Pancreas (tissue), 10 donors: ENCODE measurements around the gene PSTPIP1. TPM values are rescaled to one million over a fixed set of nuclear protein-coding genes. Genes with fewer than 3 reads are reported as not detected.

Source experiments
- ATAC-seq, 4 donors: fragments of 200-7000 bp; cut with Tn5 transposase; one replicate each; pipeline versions ENCODE4 v1.8.0 to v1.9.1; 2020; ENCODE audit warnings: mild to moderate bottlenecking in 4 of 4, moderate library complexity in 4 of 4
- DNase-seq, 6 donors: peaks; one replicate each; pipeline ENCODE4 v3.0.0-alpha.2; 2020
- FAIRE-seq: peaks from 2 replicates; lab custom pipeline; 2012; peaks lifted over from hg19 to GRCh38; lab: Jason Lieb, UNC
- H3K27ac ChIP-seq, 4 donors: fragments of 200-600 bp; sonication (generic); 1 replicate in 3 of 4; 2 replicates in 1 of 4; pipeline versions ENCODE4 v1.5.0 to v1.8.0; 2020
- H3K27me3 ChIP-seq, 4 donors: fragments of 200-600 bp; one replicate each; pipeline ENCODE4 v1.8.0; 2021
- H3K36me3 ChIP-seq, 3 donors: fragments of 200-600 bp; sonication (generic) in 1 of 3; one replicate each; pipeline versions ENCODE4 v1.5.0 to v1.8.0; 2020 to 2021
- H3K4me1 ChIP-seq, 3 donors: fragments of 200-600 bp; one replicate each; pipeline ENCODE4 v1.8.0; 2021
- H3K4me3 ChIP-seq, 4 donors: fragments of 200-600 bp; sonication (generic) in 2 of 4; one replicate each; pipeline versions ENCODE4 v1.5.0 to v1.8.0; 2020 to 2021
- H3K9me3 ChIP-seq, 4 donors: fragments of 200-600 bp; one replicate each; pipeline ENCODE4 v1.8.0; 2021
- CTCF ChIP-seq, 4 donors: fragments of 200-600 bp; sonication (generic) in 3 of 4; IDR thresholded peaks; one replicate each; pipeline versions ENCODE4 v1.5.0 to v1.8.0; 2021; ENCODE audit warnings: antibody characterized with exemption in 4 of 4
- WGBS, 2 donors: extraction: QIAGEN DNeasy Blood & Tissue Kit; methylation state at CpG; one replicate each; pipeline ENCODE4 v1.1.7; 2013; 5-methylcytosine and 5-hydroxymethylcytosine counted together
- intact Hi-C, 3 donors: fragments of 100-400 bp; cut with DNase I; formaldehyde crosslinking; loops; one replicate each; pipeline versions ENCODE4 v1.11.1 to v1.14.2; 2022
- polyA plus RNA-seq, 2 donors: library from polyadenylated mRNA; stranded (reverse); fragments of 200-250 nt; gene quantifications; one replicate each; pipeline ENCODE4 v1.2.3, GENCODE V29; 2013
- total RNA-seq, 6 donors: library from RNA; stranded (reverse); fragmentation: NEBNext Ultra II Directional in 4 of 6; extraction: Animal tissue kit (Norgen Biotek cat#: 25700) in 4 of 6; gene quantifications; one replicate each; pipeline versions ENCODE4 v1.2.1 to v1.2.4, GENCODE V29; 2021 to 2023
- donor health status: healthy with polysubstance abuse.
- donor health status: DM: no; HTN: no; CAD: no; lungs with moderate emphysema.
- donor health status: DM: no; HTN: no; CAD: no.
- donor health status: control.
- donor health status: control.
- donor health status: Bipolar disorder and iron deficiency.
- donor health status: DM: yes; HTN: yes; CAD: no.
- donor health status: DM: no; HTN: no; CAD: no.
- donor health status: DM: no; HTN: no; CAD: no.
- donor health status: DM: yes; HTN: yes; CAD: no.

The PSTPIP1 gene
- total and polyA plus RNA-seq, 8 donors = 0.83 to 6.2 (median 3.6) TPM; not detected in 1

GRCh38 chr15:77048135-77048876 is 53.4 kb downstream of the PSTPIP1 start:
- no peak for ATAC-seq
- H3K9me3 ChIP-seq = no peaks in the 10 kb centered on the region
- no peak for TF ChIP-seq CTCF (IDR thresholded peaks at IDR 0.05)
- H3K4me3 ChIP-seq = no peak overlapping the region
- H3K36me3 ChIP-seq = peaks cover 0 to 29% (median 4%) of the 10 kb centered on the region in 3 donors
- no peak for FAIRE-seq
- no peaks in the 10 kb centered on the region for H3K4me1 ChIP-seq
- WGBS, 2 donors = 85 to 86% methylated on average over 1 of the region's 1 CpG
- intact Hi-C loops = no loop called here
- no peak for DNase-seq
- no peaks in the 10 kb centered on the region for H3K27me3 ChIP-seq
- no peak overlapping the region for H3K27ac ChIP-seq

GRCh38 chr15:77052556-77052955 is 57.6 kb downstream of the PSTPIP1 start:
- WGBS, 2 donors = 30 to 33% methylated on average over 2 of the region's 2 CpGs
- H3K27me3 ChIP-seq = no peaks in the 10 kb centered on the region
- H3K9me3 ChIP-seq = no peaks in the 10 kb centered on the region
- no peak overlapping the region for H3K27ac ChIP-seq
- no peak for ATAC-seq
- no peak for TF ChIP-seq CTCF (IDR thresholded peaks at IDR 0.05)
- DNase-seq = no peak
- peaks cover 7 to 17% (median 16%) of the 10 kb centered on the region in 3 donors for H3K4me1 ChIP-seq
- no peak for FAIRE-seq
- H3K4me3 ChIP-seq = no peak overlapping the region
- peaks cover 0 to 17% (median 0%) of the 10 kb centered on the region in 3 donors for H3K36me3 ChIP-seq
- intact Hi-C loops = no loop called here

- Histone ChIP-seq H3K4me1 (peaks cover 7 to 17% (median 16%) of the 10 kb centered on the region in 3 donors), H3K27me3 (no peaks in the 10 kb centered on the region), H3K4me3 (no peak overlapping the region), H3K36me3 (peaks cover 0 to 17% (median 0%) of the 10 kb centered on the region in 3 donors), H3K27ac (no peak overlapping the region), H3K9me3 (no peaks in the 10 kb centered on the region)
- FAIRE-seq = no peak
- no peak for ATAC-seq
- 95 to 97% methylated on average over 2 of the region's 2 CpGs for WGBS, 2 donors
- no peak for TF ChIP-seq CTCF (IDR thresholded peaks at IDR 0.05)
- no peak for DNase-seq
- intact Hi-C loops = no loop called here
Measured at GRCh38 chr15:77053709-77054108, 58.8 kb downstream of the PSTPIP1 start.

- ATAC-seq = no peak
- Histone ChIP-seq H3K27ac (no peak overlapping the region), H3K27me3 (no peaks in the 10 kb centered on the region), H3K4me3 (no peak overlapping the region), H3K4me1 (peaks cover 22 to 25% (median 24%) of the 10 kb centered on the region in 3 donors), H3K9me3 (no peaks in the 10 kb centered on the region), H3K36me3 (peaks cover 0 to 8% (median 0%) of the 10 kb centered on the region in 3 donors)
- no peak for TF ChIP-seq CTCF (IDR thresholded peaks at IDR 0.05)
- WGBS, 2 donors = 52 to 62% methylated on average over 1 of the region's 1 CpG
- intact Hi-C loops = no loop called here
- FAIRE-seq = no peak
- DNase-seq = no peak
Measured at GRCh38 chr15:77057072-77057471, 62.1 kb downstream of the PSTPIP1 start.

GRCh38 chr15:77057685-77058084 is 62.8 kb downstream of the PSTPIP1 start:
- H3K4me3 ChIP-seq = no peak overlapping the region
- WGBS, 2 donors = 88% methylated on average over 4 of the region's 4 CpGs
- DNase-seq = no peak
- intact Hi-C loops = no loop called here
- no peaks in the 10 kb centered on the region for H3K9me3 ChIP-seq
- no peaks in the 10 kb centered on the region for H3K27me3 ChIP-seq
- TF ChIP-seq CTCF (IDR thresholded peaks at IDR 0.05) = no peak
- H3K36me3 ChIP-seq = peaks cover 0 to 2% (median 0%) of the 10 kb centered on the region in 3 donors
- H3K4me1 ChIP-seq = peaks cover 22 to 25% (median 24%) of the 10 kb centered on the region in 3 donors
- FAIRE-seq = no peak
- ATAC-seq = no peak
- H3K27ac ChIP-seq = no peak overlapping the region
